ENCODE results near the gene FXYD5. TPM values are rescaled to one million over a fixed set of nuclear protein-coding genes. Genes with fewer than 3 reads are reported as not detected.

The FXYD5 gene
- total and polyA plus RNA-seq, 4 donors = 2.2 to 22.0 (median 7.3) TPM

DNA sequence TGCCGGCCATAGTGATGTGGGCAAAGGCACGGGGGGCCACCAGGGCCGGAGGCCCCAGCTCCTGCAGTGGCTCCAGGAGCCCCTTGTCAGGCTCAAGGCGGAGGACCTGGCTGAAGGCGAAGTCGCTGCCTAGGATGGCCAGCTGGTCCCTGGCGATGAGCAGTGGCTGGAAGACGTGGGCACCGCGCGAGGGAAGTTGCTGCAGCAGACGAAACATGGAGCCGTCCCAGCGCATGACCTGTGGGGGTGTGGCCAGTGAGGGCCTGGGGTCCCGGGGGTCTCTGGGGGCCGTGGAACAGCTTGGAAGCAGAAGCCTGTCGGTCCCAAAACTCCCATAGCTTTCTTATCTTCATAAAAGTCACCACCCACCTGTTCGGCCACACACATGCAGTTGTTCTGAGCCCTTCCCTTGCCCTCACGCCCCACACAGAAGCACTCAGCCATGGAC lies 29.2 kb upstream of the FXYD5 start:
- no peak overlapping the region for H3K27ac ChIP-seq (ENCODE audit: low read depth in 1 of 2, low read length in 2 of 2)
- peaks cover 4 to 15% (median 11%) of the 10 kb centered on the region in 4 donors for H3K4me1 ChIP-seq (ENCODE audit: control insufficient read depth in 4 of 4, insufficient read depth in 4 of 4, low read length in 3 of 4)
- no peaks in the 10 kb centered on the region for H3K9me3 ChIP-seq (ENCODE audit: control insufficient read depth in 4 of 4, low read length in 3 of 4)
- no peak overlapping the region for H3K9ac ChIP-seq (ENCODE audit: low read depth in 1 of 2, low read length in 2 of 2)
- no peak for DNase-seq (ENCODE audit: low spot score)
- no peak for TF ChIP-seq FOXA2 (IDR thresholded peaks at IDR 0.05)
- no peak for TF ChIP-seq JUND (IDR thresholded peaks at IDR 0.05)
- TF ChIP-seq, protein P1, sequence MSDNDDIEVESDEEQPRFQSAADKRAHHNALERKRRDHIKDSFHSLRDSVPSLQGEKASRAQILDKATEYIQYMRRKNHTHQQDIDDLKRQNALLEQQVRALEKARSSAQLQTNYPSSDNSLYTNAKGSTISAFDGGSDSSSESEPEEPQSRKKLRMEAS (IDR thresholded peaks at IDR 0.05) = no peak
- H3K36me3 ChIP-seq (ENCODE audit: control insufficient read depth in 4 of 4, insufficient read depth in 3 of 4, low read depth in 1 of 4, low read length in 3 of 4) = no peaks in the 10 kb centered on the region
- no peak overlapping the region for H3K4me3 ChIP-seq (ENCODE audit: low read depth in 1 of 3, low read length in 3 of 3)
- 88% methylated on average over 19 of the region's 19 CpGs for WGBS
- H3K27me3 ChIP-seq (ENCODE audit: control insufficient read depth in 4 of 4, insufficient read depth in 4 of 4, low read length in 3 of 4) = no peaks in the 10 kb centered on the region

DNA sequence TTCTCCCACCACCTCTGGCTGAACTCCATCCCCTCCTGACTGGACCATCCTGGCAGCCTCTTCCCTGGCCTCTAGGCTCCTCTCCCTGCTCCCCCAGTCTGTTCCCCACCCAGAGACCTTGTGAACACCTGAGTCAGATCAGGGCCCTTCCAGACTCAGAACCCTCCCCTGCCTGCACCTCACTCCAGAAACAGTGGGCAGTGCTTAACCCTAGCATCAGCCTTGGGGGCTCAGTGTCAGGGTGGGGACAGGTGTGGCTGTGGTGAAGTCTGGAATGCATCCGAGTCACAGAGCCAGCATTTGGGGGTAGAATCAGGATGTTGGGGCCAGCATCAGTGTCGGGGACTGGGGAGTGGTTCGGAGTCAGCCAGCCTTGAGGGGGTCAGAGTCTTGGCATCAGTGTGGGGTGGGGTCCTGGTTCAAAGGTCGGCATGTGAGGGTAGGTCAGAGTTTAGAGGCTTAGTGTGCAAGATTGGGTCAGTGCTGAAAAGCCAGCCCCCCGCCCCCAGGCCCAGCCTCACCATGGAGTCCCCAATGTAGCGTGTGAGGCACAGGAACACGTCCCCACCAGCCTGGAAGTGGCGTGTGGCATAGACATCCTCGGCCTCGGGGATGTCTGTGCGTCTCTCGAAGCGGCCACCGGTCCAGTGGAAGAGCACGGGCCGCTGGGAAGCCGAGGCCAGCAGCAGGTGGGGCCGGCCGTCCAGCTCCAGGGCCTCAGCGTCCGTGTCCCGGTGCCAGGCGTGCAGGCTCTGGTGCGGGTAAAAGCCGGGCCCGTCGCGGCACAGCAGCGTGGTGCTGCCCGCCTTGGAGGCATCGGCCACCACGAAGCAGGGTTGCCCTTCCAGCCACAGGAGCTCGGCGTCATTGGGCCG lies 28.5 kb upstream of the FXYD5 start:
- no peak overlapping the region for H3K27ac ChIP-seq (ENCODE audit: low read depth in 1 of 2, low read length in 2 of 2)
- 93% methylated on average over 35 of the region's 35 CpGs for WGBS
- H3K27me3 ChIP-seq (ENCODE audit: control insufficient read depth in 4 of 4, insufficient read depth in 4 of 4, low read length in 3 of 4) = no peaks in the 10 kb centered on the region
- H3K9ac ChIP-seq (ENCODE audit: low read depth in 1 of 2, low read length in 2 of 2) = no peak overlapping the region
- H3K9me3 ChIP-seq (ENCODE audit: control insufficient read depth in 4 of 4, low read length in 3 of 4) = no peaks in the 10 kb centered on the region
- DNase-seq (ENCODE audit: low spot score) = no peak
- no peak overlapping the region for H3K4me3 ChIP-seq (ENCODE audit: low read depth in 1 of 3, low read length in 3 of 3)
- peaks cover 4 to 15% (median 11%) of the 10 kb centered on the region in 4 donors for H3K4me1 ChIP-seq (ENCODE audit: control insufficient read depth in 4 of 4, insufficient read depth in 4 of 4, low read length in 3 of 4)
- no peaks in the 10 kb centered on the region for H3K36me3 ChIP-seq (ENCODE audit: control insufficient read depth in 4 of 4, insufficient read depth in 3 of 4, low read depth in 1 of 4, low read length in 3 of 4)
- TF ChIP-seq FOXA2 (IDR thresholded peaks at IDR 0.05) (no peak), TAF1 (conservative IDR thresholded peaks at IDR 0.05) (no peak), FOXA1 (IDR thresholded peaks at IDR 0.05) (no peak), GABPA (IDR thresholded peaks at IDR 0.05 in 1 of 2, conservative IDR thresholded peaks at IDR 0.05 in 1 of 2) (no peak), SP1 (IDR thresholded peaks at IDR 0.05) (no peak), HNF4G (IDR thresholded peaks at IDR 0.05) (no peak), NR2F2 (IDR thresholded peaks at IDR 0.05) (no peak), RXRA (IDR thresholded peaks at IDR 0.05) (no peak)
- TF ChIP-seq, protein P1 (IDR thresholded peaks at IDR 0.05) = no peak
- TF ChIP-seq, protein P2, sequence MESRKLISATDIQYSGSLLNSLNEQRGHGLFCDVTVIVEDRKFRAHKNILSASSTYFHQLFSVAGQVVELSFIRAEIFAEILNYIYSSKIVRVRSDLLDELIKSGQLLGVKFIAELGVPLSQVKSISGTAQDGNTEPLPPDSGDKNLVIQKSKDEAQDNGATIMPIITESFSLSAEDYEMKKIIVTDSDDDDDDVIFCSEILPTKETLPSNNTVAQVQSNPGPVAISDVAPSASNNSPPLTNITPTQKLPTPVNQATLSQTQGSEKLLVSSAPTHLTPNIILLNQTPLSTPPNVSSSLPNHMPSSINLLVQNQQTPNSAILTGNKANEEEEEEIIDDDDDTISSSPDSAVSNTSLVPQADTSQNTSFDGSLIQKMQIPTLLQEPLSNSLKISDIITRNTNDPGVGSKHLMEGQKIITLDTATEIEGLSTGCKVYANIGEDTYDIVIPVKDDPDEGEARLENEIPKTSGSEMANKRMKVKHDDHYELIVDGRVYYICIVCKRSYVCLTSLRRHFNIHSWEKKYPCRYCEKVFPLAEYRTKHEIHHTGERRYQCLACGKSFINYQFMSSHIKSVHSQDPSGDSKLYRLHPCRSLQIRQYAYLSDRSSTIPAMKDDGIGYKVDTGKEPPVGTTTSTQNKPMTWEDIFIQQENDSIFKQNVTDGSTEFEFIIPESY (IDR thresholded peaks at IDR 0.05) = no peak
- TF ChIP-seq, protein P3, sequence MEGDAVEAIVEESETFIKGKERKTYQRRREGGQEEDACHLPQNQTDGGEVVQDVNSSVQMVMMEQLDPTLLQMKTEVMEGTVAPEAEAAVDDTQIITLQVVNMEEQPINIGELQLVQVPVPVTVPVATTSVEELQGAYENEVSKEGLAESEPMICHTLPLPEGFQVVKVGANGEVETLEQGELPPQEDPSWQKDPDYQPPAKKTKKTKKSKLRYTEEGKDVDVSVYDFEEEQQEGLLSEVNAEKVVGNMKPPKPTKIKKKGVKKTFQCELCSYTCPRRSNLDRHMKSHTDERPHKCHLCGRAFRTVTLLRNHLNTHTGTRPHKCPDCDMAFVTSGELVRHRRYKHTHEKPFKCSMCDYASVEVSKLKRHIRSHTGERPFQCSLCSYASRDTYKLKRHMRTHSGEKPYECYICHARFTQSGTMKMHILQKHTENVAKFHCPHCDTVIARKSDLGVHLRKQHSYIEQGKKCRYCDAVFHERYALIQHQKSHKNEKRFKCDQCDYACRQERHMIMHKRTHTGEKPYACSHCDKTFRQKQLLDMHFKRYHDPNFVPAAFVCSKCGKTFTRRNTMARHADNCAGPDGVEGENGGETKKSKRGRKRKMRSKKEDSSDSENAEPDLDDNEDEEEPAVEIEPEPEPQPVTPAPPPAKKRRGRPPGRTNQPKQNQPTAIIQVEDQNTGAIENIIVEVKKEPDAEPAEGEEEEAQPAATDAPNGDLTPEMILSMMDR (IDR thresholded peaks at IDR 0.05; ENCODE audit: low read depth, low read length, missing input control) = no peak

DNA sequence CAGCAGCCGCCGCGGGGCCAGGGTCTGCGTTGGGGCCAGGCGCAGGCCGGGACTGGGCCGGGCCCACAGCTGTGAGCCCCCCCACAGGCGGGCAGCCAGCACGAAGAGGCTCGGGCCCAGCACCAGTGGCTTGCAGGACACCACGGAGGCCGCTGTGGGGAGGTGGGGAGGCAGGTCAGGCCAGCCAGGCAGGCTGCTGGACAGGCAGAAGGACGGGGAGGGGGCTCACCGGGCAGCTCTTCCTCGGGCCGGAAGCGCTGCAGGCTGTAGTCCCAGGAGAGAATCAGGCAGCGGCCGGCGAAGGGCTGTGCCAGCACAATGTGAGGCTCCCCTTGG lies 27.9 kb upstream of the FXYD5 start:
- Histone ChIP-seq H3K36me3 (ENCODE audit: control insufficient read depth in 4 of 4, insufficient read depth in 3 of 4, low read depth in 1 of 4, low read length in 3 of 4) (no peaks in the 10 kb centered on the region), H3K9me3 (ENCODE audit: control insufficient read depth in 4 of 4, low read length in 3 of 4) (no peaks in the 10 kb centered on the region), H3K4me1 (ENCODE audit: control insufficient read depth in 4 of 4, insufficient read depth in 4 of 4, low read length in 3 of 4) (peaks cover 4 to 15% (median 11%) of the 10 kb centered on the region in 4 donors), H3K9ac (ENCODE audit: low read depth in 1 of 2, low read length in 2 of 2) (no peak overlapping the region), H3K4me3 (ENCODE audit: low read depth in 1 of 3, low read length in 3 of 3) (no peak overlapping the region), H3K27me3 (ENCODE audit: control insufficient read depth in 4 of 4, insufficient read depth in 4 of 4, low read length in 3 of 4) (no peaks in the 10 kb centered on the region), H3K27ac (ENCODE audit: low read depth in 1 of 2, low read length in 2 of 2) (no peak overlapping the region)
- no peak for DNase-seq (ENCODE audit: low spot score)
- 81% methylated on average over 20 of the region's 20 CpGs for WGBS
- TF ChIP-seq, protein P4, sequence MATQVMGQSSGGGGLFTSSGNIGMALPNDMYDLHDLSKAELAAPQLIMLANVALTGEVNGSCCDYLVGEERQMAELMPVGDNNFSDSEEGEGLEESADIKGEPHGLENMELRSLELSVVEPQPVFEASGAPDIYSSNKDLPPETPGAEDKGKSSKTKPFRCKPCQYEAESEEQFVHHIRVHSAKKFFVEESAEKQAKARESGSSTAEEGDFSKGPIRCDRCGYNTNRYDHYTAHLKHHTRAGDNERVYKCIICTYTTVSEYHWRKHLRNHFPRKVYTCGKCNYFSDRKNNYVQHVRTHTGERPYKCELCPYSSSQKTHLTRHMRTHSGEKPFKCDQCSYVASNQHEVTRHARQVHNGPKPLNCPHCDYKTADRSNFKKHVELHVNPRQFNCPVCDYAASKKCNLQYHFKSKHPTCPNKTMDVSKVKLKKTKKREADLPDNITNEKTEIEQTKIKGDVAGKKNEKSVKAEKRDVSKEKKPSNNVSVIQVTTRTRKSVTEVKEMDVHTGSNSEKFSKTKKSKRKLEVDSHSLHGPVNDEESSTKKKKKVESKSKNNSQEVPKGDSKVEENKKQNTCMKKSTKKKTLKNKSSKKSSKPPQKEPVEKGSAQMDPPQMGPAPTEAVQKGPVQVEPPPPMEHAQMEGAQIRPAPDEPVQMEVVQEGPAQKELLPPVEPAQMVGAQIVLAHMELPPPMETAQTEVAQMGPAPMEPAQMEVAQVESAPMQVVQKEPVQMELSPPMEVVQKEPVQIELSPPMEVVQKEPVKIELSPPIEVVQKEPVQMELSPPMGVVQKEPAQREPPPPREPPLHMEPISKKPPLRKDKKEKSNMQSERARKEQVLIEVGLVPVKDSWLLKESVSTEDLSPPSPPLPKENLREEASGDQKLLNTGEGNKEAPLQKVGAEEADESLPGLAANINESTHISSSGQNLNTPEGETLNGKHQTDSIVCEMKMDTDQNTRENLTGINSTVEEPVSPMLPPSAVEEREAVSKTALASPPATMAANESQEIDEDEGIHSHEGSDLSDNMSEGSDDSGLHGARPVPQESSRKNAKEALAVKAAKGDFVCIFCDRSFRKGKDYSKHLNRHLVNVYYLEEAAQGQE (IDR thresholded peaks at IDR 0.05) = no peak
- TF ChIP-seq, protein P3 (IDR thresholded peaks at IDR 0.05; ENCODE audit: low read depth, low read length, missing input control) = no peak
- TF ChIP-seq TAF1 (conservative IDR thresholded peaks at IDR 0.05) = no peak
- TF ChIP-seq EGR1 (IDR thresholded peaks at IDR 0.05; ENCODE audit: low read depth in 2 of 2) = no peak
- TF ChIP-seq HNF4G (IDR thresholded peaks at IDR 0.05) = no peak
- TF ChIP-seq SP1 (IDR thresholded peaks at IDR 0.05) = no peak
- no peak for TF ChIP-seq NR2F2 (IDR thresholded peaks at IDR 0.05)
- no peak for TF ChIP-seq GABPA (IDR thresholded peaks at IDR 0.05 in 1 of 2, conservative IDR thresholded peaks at IDR 0.05 in 1 of 2)
- no peak for TF ChIP-seq JUND (IDR thresholded peaks at IDR 0.05)
- TF ChIP-seq HNF4A (conservative IDR thresholded peaks at IDR 0.05) = no peak
- no peak for TF ChIP-seq FOXA1 (IDR thresholded peaks at IDR 0.05)
- TF ChIP-seq FOXA2 (IDR thresholded peaks at IDR 0.05) = no peak

Data from liver (tissue), 9 donors.